DND-41 (cell line): ENCODE data around the gene NRCAM.

Experiments
- CTCF ChIP-seq: IDR thresholded peaks from 2 replicates; pipeline ENCODE4 v1.5.1; 2012; ENCODE audit warnings: borderline replicate concordance, low read length, moderate library complexity, mild to moderate bottlenecking; ENCODE audit not compliant: poor library complexity, severe bottlenecking; ENCODE audit errors: extremely low read depth
- EZH2 ChIP-seq: IDR thresholded peaks from 3 replicates; pipeline ENCODE4 v1.6.1; 2012; ENCODE audit warnings: borderline replicate concordance, low read depth, mild to moderate bottlenecking, moderate library complexity, low read length, inconsistent platforms; ENCODE audit not compliant: severe bottlenecking

DNA sequence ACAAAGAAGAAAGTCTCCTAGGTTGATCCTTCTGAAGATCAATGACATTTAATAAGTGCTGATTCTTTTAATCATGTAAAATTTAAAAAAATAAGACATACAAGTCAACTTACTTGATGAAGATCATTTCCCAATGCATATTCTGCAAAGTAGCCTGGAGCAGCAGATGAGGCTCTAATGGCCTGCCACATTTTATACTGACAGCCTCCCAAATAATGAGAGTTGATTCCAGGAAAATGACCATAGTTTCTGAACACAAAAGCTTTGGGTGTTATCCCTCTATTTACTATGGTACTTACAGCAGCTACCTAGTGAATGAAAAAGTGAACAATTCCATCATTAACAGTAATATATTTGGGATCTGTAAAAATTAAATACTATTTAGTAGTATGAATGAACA, 31.4 kb upstream of the NRCAM start:
- TF ChIP-seq CTCF: no peak
- TF ChIP-seq EZH2: no peak
